GM18909 (cell line): Measurements from ENCODE around the gene TSN.
"Not testable (repeated sequence)": the region's sequence is repeated elsewhere in the genome, so short reads cannot be mapped to it uniquely, and the experiment has no call there.

Source experiments
- ATAC-seq: cut with Tn5 transposase; IDR thresholded peaks from one replicate; pipeline ENCODE4 v1.9.1; 2021; ENCODE audit warnings: mild to moderate bottlenecking; ENCODE audit not compliant: unreplicated experiment, poor library complexity

The TSN gene

DNA sequence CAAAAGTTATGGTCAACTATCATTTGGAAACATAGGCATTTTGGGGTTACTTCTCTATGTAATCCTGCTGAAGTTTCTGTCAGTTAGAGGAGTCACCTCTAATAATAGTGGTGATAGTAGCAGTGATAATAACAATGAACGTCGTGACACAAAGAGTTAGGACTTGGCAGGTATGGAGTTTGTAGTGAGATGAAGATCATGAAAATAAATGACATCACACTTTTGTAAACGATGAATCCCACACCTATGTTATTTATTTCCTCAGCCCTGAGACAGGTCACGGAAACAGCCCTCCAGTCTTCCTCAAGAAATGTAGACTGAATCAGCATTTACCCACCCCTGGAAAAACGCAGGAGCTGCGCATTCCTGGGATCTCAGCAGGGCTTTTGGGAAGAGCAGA, 38.8 kb downstream of the TSN start:
- ATAC-seq: no peak

DNA sequence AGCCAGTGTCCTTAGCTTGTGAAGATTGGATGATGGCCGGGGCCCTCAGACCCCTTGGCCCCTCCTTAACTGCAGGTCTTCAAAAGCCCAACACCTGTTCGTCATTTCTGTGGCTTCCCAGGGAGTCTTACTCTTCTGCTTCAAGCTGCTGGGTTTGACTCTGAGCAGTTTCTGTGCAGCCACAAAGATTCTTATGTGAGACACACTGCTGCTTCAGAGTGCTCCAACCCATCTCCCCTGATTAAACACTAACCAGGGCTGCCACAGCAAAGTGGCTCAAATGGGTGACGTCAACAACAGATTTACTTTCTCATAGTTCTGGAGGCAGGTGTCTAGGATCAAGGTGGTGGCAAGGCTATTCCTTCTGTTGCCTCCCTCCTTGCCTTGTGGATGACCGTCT, 40.8 kb downstream of the TSN start:
- peak; percentile 96 for ATAC-seq

DNA sequence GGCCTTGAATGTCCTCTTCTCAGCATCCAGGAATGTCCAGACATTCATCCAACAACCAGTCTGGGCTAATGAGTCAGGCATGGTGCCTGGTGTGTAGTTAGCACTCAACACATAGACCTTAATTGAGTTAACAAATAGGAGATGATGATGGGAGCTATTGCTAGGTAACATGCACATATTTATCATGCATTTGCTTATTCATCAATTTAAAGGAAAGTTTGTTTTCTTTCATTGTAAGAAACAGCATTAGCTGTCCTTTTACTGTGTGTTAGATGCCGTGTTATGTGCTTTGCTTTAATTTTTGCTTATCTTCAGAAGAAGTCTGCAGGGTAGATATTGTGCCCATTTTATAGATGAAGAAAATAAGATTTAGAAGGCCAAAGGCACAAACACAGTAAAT, 43.2 kb downstream of the TSN start:
- ATAC-seq: no peak

DNA sequence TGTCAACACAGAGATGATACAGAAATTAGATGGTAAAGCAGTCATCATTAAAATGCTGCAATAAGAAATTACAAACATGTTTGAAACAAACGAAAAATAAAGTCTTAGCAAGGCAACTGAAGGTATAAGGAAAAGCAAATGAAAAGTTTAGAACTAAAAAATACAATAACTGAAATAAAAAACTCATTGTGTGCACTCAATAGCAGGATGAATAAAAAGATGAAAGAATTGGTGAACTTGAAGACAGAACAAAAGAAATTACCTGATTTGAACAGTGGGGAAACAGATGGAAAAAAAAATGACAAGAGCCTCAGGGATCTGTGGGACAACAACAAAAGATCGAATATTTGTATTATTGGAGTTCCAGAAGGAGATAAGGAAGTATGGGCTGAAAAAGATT, 46.5 kb downstream of the TSN start:
- no peak for ATAC-seq

DNA sequence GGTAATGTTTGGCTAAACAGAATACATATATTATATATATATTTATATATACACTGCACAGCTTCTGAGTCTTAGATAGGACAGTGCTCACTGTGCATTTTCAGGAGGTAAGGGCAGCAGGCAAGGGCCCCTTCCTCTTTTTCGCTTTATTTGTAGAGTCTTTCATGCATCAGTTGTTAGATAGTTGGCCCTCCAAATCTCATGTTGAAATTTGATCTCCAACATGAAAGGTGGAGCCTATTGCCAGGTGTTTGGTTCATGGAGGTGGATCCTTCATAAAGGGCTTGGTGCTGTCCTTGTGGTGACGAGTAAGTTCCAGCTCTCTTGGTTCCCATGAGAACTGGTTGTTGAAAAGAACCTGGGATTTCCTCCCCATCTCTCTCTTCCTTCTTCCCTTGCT, 48.1 kb downstream of the TSN start:
- peak; percentile 14 for ATAC-seq

DNA sequence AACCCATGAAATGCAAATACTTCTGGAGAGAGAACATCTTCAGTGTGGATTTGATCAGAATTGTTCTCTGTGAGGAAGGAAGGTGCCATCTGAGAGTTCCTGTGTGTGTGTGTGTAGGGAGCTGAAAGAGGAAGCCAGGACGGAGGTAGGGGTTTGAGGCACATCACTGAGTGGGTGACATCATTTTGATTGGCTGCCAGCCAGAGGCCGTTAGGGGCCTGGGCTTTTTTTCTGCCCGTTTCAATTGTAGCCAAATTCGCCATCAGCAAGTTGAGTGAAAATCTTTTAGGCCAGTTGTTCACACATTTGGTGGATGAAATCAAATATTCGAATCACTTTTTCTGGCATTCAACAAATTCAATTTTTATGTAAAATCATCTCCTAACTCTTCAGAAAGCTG, 48.9 kb downstream of the TSN start:
- peak; percentile 86 for ATAC-seq

DNA sequence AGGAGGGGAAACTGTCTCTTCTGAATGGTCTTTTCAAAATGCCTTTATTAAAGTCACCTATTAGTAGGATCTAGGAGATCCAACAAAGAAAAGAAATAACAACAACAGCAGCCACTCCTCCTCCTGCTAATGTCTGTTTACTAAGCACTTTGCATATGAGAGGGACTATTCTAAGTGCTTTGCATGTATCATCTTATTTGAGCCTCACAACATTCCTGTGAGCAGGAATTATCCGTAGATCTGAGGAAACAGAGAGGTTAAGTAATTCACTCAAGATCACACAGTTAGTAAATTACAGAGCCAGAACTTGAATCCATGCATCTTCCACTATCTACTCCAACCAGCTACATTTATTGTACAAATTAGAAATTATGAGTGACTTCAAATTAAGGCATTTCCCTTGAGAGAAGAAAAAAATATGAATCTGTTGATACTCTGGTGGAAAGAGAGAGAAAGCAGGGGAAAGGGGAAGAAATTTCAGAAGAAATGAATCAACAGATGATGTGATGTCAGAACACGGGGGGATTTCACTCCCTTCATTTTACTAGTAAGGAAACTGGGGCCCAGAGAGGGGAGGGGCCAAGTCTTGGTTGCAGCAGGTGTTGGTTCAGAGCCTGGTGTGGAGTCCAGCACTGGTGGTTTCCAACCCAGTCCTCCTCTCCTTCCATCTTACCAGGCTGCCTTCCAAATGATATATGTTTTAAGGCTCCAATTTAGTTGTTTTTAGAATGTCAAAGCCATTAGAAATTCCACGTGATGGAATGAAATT, 49.7 kb downstream of the TSN start:
- no peak for ATAC-seq

DNA sequence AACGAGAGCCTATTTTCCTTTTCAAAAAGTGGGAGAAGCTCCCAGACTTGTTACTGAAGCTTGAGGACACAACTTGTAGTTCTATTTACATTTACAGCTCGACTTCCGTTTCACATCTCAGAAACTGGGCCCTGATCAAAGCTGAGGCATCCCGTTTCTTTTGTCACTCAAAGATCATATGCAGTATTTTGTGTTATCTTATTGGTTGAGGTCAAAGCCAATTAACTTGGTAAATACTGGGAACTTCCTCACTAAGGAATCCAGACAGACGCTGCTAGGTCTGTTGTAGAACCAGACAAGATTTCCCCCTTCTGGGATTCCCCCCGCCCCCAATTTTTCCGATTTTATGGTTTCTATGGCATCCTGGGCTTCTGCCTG, 50.3 kb downstream of the TSN start:
- no peak for ATAC-seq

DNA sequence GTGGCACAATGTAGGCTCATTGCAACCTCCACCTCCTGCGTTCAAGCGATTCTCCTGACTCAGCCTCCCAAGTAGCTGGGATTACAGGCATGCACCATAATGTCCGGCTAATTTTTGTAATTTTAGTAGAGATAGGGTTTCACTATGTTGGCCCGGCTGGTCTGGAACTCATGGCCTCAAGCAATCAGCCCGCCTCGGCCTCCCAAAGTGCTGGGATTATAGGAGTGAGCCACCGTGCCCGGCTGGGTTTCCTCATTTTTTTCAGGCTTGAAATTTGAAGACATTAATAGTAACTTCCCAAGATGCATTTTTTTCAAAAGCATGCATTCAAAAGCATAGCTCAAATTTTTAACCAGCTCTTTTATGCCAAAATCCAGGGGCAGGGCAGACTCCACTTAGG, 52.3 kb downstream of the TSN start:
- not testable (repeated sequence) for ATAC-seq

DNA sequence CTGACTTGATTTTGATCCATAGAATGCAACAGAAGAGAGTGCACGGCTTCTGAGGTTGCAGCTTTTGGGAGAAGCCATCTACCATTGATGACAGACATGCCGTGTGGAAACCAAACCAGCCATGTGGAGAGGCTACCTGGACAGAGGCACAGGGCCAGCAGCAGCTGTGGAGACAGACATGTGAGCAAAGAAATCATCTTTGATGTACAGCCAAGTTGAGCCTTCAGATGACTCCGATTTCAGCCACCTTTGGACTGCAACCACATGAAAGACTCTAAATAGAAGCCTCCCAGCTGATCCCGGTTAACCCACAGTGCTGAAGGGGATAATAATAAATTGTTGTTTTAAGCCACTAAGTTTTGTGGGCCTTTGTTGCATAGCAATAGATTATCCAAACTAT, 54.2 kb downstream of the TSN start:
- ATAC-seq: no peak

DNA sequence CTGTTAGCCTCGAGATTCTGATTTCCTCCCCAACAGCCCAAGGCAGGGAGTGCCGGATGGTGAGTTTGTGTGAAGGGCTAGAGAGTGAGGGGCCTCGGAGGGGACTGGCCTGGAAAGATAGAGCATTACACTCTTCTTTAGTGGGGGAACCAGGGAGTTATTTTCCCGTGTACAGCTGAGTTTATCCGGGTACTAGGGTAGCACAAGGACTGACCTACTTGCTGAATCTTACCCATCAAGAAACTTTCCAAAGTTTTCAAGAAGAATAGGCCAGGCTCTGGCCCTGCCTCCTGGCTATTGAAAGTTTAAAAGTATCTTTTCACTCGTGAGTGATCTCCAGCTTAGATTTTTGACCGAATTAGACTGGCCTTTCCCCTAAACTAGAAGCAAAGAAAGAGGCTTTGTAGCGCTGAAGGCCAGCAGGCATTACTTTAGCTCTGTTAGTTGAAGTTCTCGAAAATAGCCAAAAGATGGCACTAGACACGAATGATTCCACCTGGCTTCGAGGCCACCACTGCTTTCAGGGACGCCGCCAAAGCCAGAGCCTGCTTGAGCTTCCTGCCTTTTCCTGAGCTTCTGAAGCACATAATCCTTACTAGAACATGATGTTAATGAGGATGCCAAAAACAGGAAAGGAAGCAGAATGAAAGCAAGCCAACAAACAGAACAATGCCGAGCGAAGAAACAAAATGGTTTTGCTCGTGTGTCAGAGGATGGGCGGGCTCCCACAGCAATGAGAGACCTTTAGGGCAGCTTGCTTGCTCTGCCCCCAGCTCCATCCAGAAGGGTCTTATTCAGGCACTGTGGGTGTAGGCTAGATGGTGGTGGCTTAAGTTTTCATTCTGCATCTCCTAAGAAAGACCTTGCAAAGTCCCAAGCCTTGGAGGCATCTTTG, 55.8 kb downstream of the TSN start:
- peak; percentile 90 for ATAC-seq

DNA sequence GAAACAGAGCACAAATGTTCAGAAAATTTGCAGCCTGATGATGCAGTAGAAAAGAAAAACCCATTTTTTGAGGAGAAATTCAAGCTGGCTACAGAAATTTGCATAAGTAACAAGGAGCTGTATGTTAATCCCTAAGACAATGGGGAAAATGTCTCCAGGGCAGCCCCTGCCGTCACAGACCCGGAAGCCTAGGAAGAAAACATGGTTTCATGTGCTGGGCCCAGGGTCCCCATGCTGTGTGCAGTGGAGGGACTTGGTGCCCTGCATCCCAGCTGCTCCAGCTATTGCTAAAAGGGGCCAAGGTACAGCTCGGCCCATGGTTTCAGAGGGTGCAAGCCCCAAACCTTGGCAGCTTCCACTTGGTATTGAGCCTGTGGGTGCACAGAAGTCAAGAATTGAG, 57.6 kb downstream of the TSN start:
- not testable (repeated sequence) for ATAC-seq

DNA sequence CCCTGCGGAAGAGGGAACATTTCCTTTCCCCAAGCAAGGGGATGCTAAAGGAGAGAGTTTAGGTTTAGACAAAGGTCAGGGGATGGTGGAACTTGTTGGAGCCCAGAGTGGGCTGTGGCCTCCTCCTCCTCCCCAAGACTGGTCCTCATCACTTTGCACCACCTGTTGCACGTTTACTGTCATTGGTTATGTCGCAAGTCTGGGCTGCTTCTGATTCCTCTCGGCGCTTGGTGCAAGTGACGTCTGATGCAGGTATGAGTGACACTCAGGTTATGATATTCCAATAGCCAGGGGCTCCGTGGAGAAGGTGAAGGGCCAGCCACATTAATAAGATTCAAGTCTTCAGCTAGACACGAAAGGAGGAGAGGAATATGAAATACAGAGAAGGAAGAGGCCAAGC, 59.8 kb downstream of the TSN start:
- ATAC-seq: no peak

DNA sequence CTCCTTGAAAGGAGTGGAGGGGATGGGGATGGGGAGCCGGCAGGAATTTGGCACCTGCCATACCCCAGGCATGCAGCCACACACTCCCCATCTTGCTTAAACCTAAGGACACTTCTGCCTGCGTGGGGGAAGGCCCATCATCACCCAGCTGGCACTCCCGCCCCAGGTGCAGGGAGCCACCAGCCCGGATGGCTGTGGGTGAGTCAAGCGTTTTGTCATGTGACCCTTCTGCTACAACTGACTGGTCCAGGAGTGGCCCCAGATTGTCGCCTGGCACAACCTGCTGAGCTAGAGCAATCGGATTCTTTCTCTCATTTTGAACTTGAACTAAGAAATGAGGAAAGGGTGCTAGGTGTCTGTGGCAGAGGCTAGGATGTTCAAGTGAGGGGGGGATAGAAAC, 61.3 kb downstream of the TSN start:
- no peak for ATAC-seq

DNA sequence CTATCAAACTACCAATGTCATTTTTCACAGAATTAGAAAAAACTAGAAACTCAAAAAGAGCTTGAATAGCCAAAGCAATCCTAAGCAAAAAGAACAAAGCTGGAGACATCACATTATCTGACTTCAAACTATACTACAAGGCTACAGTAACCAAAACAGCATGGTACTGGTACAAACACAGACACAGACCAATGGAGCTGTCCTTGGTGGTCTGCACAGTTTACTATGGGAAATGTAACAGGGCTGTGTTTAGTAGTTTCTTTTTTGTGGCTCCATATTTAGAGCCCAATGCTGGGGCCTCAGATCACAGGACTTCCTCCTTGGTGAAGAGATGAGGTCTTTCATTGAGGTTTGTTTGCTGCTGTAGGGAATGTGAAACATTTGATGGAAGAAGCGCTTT, 61.9 kb downstream of the TSN start:
- not testable (repeated sequence) for ATAC-seq
